ENCODE results near the gene COL6A3. TPM values are rescaled to one million over a fixed set of nuclear protein-coding genes. Genes with fewer than 3 reads are reported as not detected.

COL6A3 gene
- polyA plus RNA-seq, 6 donors from 2014 or later = not detected

- peaks cover 0 to 4% (median 0%) of the 10 kb centered on the region in 7 donors for H3K9me3 Mint-ChIP-seq
- no peak overlapping the region for H3K4me3 Mint-ChIP-seq
- H3K36me3 Mint-ChIP-seq = no peaks in the 10 kb centered on the region
- ATAC-seq (ENCODE audit: low read depth in 2 of 2) (no peak), DNase-seq (no peak)
- peaks cover 0 to 45% (median 30%) of the 10 kb centered on the region in 3 donors for H3K27me3 Mint-ChIP-seq
- H3K27ac Mint-ChIP-seq = peak overlapping the region in 1 of 6 donors; percentile 62
- H3K4me1 Mint-ChIP-seq = no peaks in the 10 kb centered on the region
These were observed 94.7 kb downstream of the COL6A3 start for GRCh38 chr2:237319086-237319820.

DNA sequence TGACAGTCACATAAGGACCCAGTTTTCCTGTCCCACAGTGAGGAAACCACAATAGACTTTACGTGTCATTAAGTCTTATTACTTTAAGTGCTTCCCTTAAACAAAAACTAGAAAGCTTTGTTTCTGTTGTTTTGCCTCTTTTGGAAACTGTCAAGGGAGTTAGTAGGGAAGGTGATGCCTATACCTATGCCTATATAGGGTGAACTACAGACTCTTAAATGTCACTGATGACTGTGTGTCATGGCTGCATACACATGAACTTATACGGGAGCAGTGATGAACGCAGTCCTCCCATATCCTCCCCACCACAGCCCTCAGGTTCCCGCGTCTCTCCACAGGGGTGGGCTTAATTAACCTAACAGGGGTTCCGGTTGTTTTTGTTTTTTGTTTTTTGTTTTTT lies 97.6 kb downstream of the COL6A3 start:
- Mint-ChIP-seq H3K4me1 (no peaks in the 10 kb centered on the region), H3K27me3 (peaks cover 0 to 35% (median 14%) of the 10 kb centered on the region in 3 donors), H3K36me3 (no peaks in the 10 kb centered on the region), H3K4me3 (no peak overlapping the region), H3K9me3 (peaks cover 0 to 4% (median 0%) of the 10 kb centered on the region in 7 donors), H3K27ac (no peak overlapping the region)
- DNase-seq (no peak), ATAC-seq (ENCODE audit: low read depth in 2 of 2) (no peak)

DNA sequence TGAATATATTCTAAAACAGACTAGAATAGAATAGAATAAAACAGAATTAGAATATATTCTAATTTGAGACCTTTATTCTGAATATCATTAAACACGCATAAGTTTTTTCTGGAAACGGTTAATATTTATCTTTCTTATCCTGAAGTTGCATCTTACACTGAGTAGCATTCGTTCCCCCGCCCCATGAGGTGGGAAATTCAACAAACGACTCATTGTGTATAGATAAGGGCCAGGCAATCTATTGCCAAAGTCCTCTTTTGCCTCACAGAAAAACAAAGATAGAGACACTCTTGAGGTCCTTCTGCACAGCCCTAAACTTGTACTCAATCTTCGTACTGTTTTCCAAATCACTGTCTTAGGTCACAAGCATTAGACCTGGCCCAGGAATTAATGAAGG lies 98.1 kb downstream of the COL6A3 start:
- H3K27me3 Mint-ChIP-seq = peaks cover under 1 to 30% (median 10%) of the 10 kb centered on the region in 3 donors
- H3K4me3 Mint-ChIP-seq = no peak overlapping the region
- H3K27ac Mint-ChIP-seq = no peak overlapping the region
- DNase-seq = no peak
- peaks cover 0 to 4% (median 0%) of the 10 kb centered on the region in 7 donors for H3K9me3 Mint-ChIP-seq
- no peaks in the 10 kb centered on the region for H3K4me1 Mint-ChIP-seq
- no peaks in the 10 kb centered on the region for H3K36me3 Mint-ChIP-seq
- ATAC-seq (ENCODE audit: low read depth in 2 of 2) = no peak

GRCh38 chr2:237315170-237315828 lies 98.7 kb downstream of the COL6A3 start:
- Mint-ChIP-seq H3K4me1 (no peaks in the 10 kb centered on the region), H3K27me3 (peaks cover 4 to 24% (median 10%) of the 10 kb centered on the region in 3 donors), H3K27ac (no peak overlapping the region), H3K4me3 (no peak overlapping the region), H3K9me3 (peaks cover 0 to 4% (median 0%) of the 10 kb centered on the region in 7 donors), H3K36me3 (no peaks in the 10 kb centered on the region)
- ATAC-seq (ENCODE audit: low read depth in 2 of 2) (no peak), DNase-seq (no peak)

DNA sequence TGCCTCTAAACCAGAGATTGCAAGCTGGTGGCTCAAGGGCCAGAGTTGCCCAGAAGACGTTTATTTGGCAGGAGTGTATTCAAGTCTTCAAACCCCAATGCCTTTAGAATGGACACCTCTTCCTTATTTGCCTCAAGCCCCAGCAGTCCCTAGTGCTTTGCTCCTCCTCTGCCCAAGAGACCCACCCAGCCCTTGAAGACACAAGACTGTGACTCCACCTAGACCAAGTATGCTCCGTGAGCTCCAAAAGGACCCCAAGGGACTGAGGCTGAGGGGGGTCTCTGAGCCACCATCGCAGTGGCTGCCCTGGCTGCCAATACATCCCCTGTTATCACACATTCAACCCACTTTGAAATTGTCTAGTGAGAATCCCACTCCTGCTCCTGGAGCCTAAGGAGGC lies 99.3 kb downstream of the COL6A3 start:
- H3K36me3 Mint-ChIP-seq = no peaks in the 10 kb centered on the region
- H3K27me3 Mint-ChIP-seq = peaks cover 4 to 18% (median 5%) of the 10 kb centered on the region in 3 donors
- ATAC-seq (ENCODE audit: low read depth in 2 of 2) (no peak), DNase-seq (no peak)
- no peaks in the 10 kb centered on the region for H3K4me1 Mint-ChIP-seq
- no peak overlapping the region for H3K27ac Mint-ChIP-seq
- no peak overlapping the region for H3K4me3 Mint-ChIP-seq
- H3K9me3 Mint-ChIP-seq = peaks cover 0 to 4% (median 0%) of the 10 kb centered on the region in 7 donors

- H3K27me3 Mint-ChIP-seq = peaks cover 4 to 21% (median 7%) of the 10 kb centered on the region in 3 donors
- peaks cover 0 to 3% (median 0%) of the 10 kb centered on the region in 7 donors for H3K9me3 Mint-ChIP-seq
- no peak overlapping the region for H3K27ac Mint-ChIP-seq
- no peak for DNase-seq
- no peaks in the 10 kb centered on the region for H3K4me1 Mint-ChIP-seq
- ATAC-seq (ENCODE audit: low read depth in 2 of 2) = no peak
- H3K4me3 Mint-ChIP-seq = no peak overlapping the region
- H3K36me3 Mint-ChIP-seq = no peaks in the 10 kb centered on the region
These were observed 99.8 kb downstream of the COL6A3 start for GRCh38 chr2:237314198-237314597.

- Mint-ChIP-seq H3K27me3 (peaks cover 0 to 23% (median 22%) of the 10 kb centered on the region in 3 donors), H3K27ac (no peak overlapping the region), H3K9me3 (peaks cover 0 to 3% (median 0%) of the 10 kb centered on the region in 7 donors), H3K36me3 (no peaks in the 10 kb centered on the region), H3K4me1 (no peaks in the 10 kb centered on the region), H3K4me3 (no peak overlapping the region)
- DNase-seq (no peak), ATAC-seq (ENCODE audit: low read depth in 2 of 2) (no peak)
These were observed 101.8 kb downstream of the COL6A3 start for GRCh38 chr2:237312021-237312755.

DNA sequence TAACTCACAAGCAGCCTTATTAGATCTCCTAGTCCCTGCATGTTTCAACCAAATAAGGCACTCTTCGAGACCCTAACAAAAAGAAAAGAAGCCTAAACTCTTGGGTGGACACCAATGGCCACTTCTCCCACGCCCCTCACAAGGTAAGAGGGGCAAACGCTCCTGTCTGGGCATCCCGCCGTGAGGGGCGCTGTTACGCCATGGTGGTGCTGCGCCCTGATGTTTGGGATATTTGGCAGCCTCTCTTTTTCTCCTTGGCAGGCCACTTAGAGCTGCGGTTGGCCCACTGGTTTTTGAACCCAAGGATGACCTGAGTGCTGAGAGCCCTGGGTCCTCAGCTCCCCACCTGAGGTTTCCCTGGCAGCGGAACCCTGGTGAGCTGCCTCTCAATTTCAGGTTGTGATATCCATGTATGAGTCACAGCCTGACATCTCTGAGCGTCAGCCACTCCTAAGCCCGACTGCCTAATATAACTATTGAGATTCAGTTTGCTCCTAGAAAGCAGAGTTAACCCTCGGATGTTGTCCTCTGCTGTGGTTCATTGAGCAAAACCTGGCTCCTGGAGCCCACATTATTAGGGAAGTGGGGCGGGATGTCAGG lies 103.3 kb downstream of the COL6A3 start:
- ATAC-seq (ENCODE audit: low read depth in 2 of 2) (no peak), DNase-seq (no peak)
- Mint-ChIP-seq H3K9me3 (peaks cover 0 to 4% (median 0%) of the 10 kb centered on the region in 7 donors), H3K27ac (no peak overlapping the region), H3K4me1 (no peaks in the 10 kb centered on the region), H3K27me3 (peaks cover 0 to 27% (median 21%) of the 10 kb centered on the region in 3 donors), H3K4me3 (no peak overlapping the region), H3K36me3 (no peaks in the 10 kb centered on the region)

DNA sequence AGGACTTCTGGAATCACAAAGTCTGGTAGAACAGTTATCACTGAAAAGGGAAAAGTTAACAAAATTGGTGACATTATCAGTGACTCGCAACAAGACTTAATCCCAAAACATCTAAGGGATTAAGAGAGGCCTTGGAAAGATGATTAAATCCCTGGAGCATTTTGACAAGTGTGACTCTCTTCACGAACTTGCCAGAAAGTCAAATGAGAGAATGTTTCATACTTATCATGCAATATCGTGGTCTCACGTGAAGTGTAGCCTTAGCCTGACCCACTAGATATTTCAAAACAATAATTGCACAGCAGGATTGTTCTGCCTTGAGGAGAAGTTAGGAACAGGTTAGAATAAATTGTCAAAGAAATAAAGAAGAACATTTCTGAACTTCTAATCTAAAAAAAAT lies 104.5 kb downstream of the COL6A3 start:
- H3K36me3 Mint-ChIP-seq = no peaks in the 10 kb centered on the region
- ATAC-seq (ENCODE audit: low read depth in 2 of 2) = no peak
- no peak overlapping the region for H3K27ac Mint-ChIP-seq
- no peak for DNase-seq
- H3K9me3 Mint-ChIP-seq = peaks cover 0 to 4% (median 2%) of the 10 kb centered on the region in 7 donors
- no peaks in the 10 kb centered on the region for H3K4me1 Mint-ChIP-seq
- H3K27me3 Mint-ChIP-seq = peaks cover 0 to 27% (median 21%) of the 10 kb centered on the region in 3 donors
- no peak overlapping the region for H3K4me3 Mint-ChIP-seq

- Mint-ChIP-seq H3K36me3 (no peaks in the 10 kb centered on the region), H3K9me3 (peaks cover 2 to 6% (median 5%) of the 10 kb centered on the region in 7 donors), H3K4me1 (no peaks in the 10 kb centered on the region), H3K27me3 (peaks cover 0 to 27% (median 21%) of the 10 kb centered on the region in 3 donors), H3K27ac (no peak overlapping the region), H3K4me3 (no peak overlapping the region)
- DNase-seq (no peak), ATAC-seq (ENCODE audit: low read depth in 2 of 2) (no peak)
These were observed 105.0 kb downstream of the COL6A3 start for GRCh38 chr2:237309011-237309410.

DNA sequence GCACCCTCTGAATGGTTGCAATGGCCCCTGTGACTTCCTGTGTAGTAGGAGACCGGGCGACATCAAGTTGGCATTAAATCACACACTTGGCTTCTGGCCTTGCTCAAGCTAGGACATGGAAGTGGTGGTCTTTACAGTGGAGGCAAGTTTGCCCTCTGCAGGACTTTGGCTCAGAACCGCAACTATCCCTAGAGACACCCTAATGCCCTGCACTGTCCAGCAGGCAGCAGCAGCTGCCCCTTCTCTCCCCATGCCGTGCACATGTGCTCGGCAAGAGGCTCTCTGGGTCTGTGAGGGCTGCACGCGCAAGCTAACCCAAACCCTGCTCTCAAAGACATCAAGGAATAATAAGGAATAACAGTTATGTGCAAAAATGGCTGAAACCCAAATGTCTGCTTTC lies 106.5 kb downstream of the COL6A3 start:
- ATAC-seq (ENCODE audit: low read depth in 2 of 2) = no peak
- Mint-ChIP-seq H3K4me1 (no peaks in the 10 kb centered on the region), H3K27ac (no peak overlapping the region), H3K4me3 (no peak overlapping the region), H3K36me3 (no peaks in the 10 kb centered on the region), H3K9me3 (peaks cover 5 to 12% (median 10%) of the 10 kb centered on the region in 7 donors), H3K27me3 (peaks cover 0 to 27% (median 13%) of the 10 kb centered on the region in 3 donors)
- DNase-seq = no peak

DNA sequence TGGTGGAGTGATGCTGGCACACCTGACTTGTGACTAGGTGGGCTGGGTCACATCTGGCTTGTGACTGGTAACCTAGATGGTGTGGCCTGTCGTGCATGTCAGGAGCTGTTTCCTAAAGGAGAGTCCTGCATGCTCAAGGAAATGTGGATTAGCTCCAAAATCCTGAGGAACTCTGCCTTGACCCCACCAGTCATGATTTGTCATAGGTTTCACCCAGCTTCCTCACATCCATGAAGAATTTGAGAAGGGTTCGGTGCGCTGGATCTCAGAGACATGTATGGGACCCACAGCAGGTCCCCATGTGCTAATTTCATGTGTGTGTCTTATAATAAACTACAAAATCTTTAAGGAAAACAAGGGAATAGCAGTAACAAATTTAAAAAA lies 107.2 kb downstream of the COL6A3 start:
- no peak for ATAC-seq (ENCODE audit: low read depth in 2 of 2)
- Mint-ChIP-seq H3K27me3 (peaks cover 0 to 27% (median 13%) of the 10 kb centered on the region in 3 donors), H3K4me3 (no peak overlapping the region), H3K27ac (no peak overlapping the region), H3K4me1 (no peaks in the 10 kb centered on the region), H3K9me3 (peaks cover 6 to 17% (median 11%) of the 10 kb centered on the region in 7 donors), H3K36me3 (no peaks in the 10 kb centered on the region)
- no peak for DNase-seq

DNA sequence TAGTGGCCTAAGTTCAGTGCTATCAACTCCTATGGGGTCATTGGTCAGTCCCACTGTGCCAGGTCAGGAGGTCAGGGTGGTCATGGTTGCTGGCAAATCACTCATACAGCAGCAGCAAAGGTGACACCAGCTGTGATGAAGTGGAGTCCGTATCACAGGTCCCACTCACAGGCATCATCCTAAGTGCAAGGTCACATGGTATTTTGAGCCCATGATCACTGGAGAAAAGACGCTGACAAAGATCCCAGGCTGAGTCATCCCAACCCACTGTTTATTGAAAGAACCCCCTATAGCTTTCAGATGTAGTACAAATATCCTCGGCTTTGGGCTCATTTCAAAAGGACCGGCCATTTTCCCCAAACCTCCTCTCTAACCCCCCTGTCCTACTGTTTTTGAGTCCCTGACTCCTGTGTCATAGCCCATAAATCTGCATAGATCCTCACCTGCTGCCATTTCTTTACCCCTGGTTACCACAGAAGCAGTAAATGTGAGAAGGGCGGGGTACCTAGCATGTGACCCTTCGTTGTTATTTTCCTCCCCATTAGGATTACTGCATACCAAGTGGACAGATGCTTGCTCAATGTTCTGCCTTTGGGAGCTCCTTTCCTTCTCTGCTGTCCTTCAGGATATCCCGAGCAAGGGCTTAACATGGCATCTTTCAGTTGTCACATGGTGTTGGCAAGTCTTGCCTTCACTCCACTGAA lies 107.7 kb downstream of the COL6A3 start:
- H3K9me3 Mint-ChIP-seq = peaks cover 7 to 17% (median 11%) of the 10 kb centered on the region in 7 donors
- H3K27ac Mint-ChIP-seq = no peak overlapping the region
- H3K36me3 Mint-ChIP-seq = no peaks in the 10 kb centered on the region
- peaks cover 0 to 27% (median 14%) of the 10 kb centered on the region in 3 donors for H3K27me3 Mint-ChIP-seq
- no peaks in the 10 kb centered on the region for H3K4me1 Mint-ChIP-seq
- H3K4me3 Mint-ChIP-seq = no peak overlapping the region
- ATAC-seq (ENCODE audit: low read depth in 2 of 2) (no peak), DNase-seq (no peak)

All from naive B cell (primary cell).